SH-SY5Y (cell line): ENCODE data around the gene COL1A1.

ENCODE experiments used
- GATA2 ChIP-seq: IDR thresholded peaks from 2 replicates; pipeline ENCODE4 v1.6.1; 2011; ENCODE audit warnings: mild to moderate bottlenecking, low read depth, low read length
- GATA3 ChIP-seq: IDR thresholded peaks from 2 replicates; pipeline ENCODE4 v1.6.1; 2011; ENCODE audit warnings: low read depth, mild to moderate bottlenecking, low read length, moderate library complexity

- TF ChIP-seq GATA3 (no peak), GATA2 (no peak)
Measured at GRCh38 chr17:50169121-50169764, 32.2 kb downstream of the COL1A1 start.
